HepG2 (cell line): ENCODE measurements around the gene RAE1. TPM values are rescaled to one million over a fixed set of nuclear protein-coding genes. Genes with fewer than 3 reads are reported as not detected.

Source experiments
- AHR ChIP-seq: IDR thresholded peaks from 2 replicates; pipeline ENCODE4 v1.6.1; 2018; ENCODE audit warnings: missing genetic modification reagents, missing compliant biosample characterization
- ESRRA ChIP-seq: sonication (generic); formaldehyde crosslinking; IDR thresholded peaks from 2 replicates; pipeline ENCODE4 v1.5.1; 2020; ENCODE audit warnings: mild to moderate bottlenecking, low read depth, missing genetic modification reagents
- FOXO1 ChIP-seq: sonication (generic); formaldehyde crosslinking; IDR thresholded peaks from 2 replicates; pipeline ENCODE4 v1.4.0; 2020; ENCODE audit warnings: missing genetic modification reagents
- HNRNPK ChIP-seq: fragments of 200-400 bp; formaldehyde crosslinking; IDR thresholded peaks from 2 replicates; pipeline ENCODE4 v1.6.1; 2018; ENCODE audit warnings: low read length, low read depth, moderate library complexity, mild to moderate bottlenecking; ENCODE audit not compliant: poor library complexity, severe bottlenecking
- IRF9 ChIP-seq: sonication (generic); formaldehyde crosslinking; IDR thresholded peaks from 2 replicates; pipeline ENCODE4 v1.8.0; 2022; ENCODE audit warnings: missing genetic modification reagents, mild to moderate bottlenecking, borderline replicate concordance
- KDM3A ChIP-seq: IDR thresholded peaks from 2 replicates; pipeline ENCODE4 v1.6.1; 2018; ENCODE audit warnings: low read depth, missing compliant biosample characterization
- KLF16 ChIP-seq, 2 experiments: sonication (generic) in 1 of 2; formaldehyde crosslinking in 1 of 2; IDR thresholded peaks; 2 replicates each; pipeline versions ENCODE4 v1.6.1 to v1.8.0; 2016 to 2023; ENCODE audit warnings: missing genetic modification reagents in 2 of 2, missing compliant biosample characterization in 1 of 2
- NR2C2 ChIP-seq: sonication (generic); formaldehyde crosslinking; IDR thresholded peaks from 2 replicates; pipeline ENCODE4 v1.4.0; 2020; ENCODE audit warnings: missing genetic modification reagents, mild to moderate bottlenecking, moderate library complexity, borderline replicate concordance
- POGK ChIP-seq: sonication (generic); formaldehyde crosslinking; conservative IDR thresholded peaks from 2 replicates; pipeline ENCODE4 v1.8.0; 2022; ENCODE audit warnings: mild to moderate bottlenecking, moderate library complexity, missing genetic modification reagents
- RFXAP ChIP-seq: sonication (generic); formaldehyde crosslinking; IDR thresholded peaks from 2 replicates; pipeline ENCODE4 v1.4.0; 2020; ENCODE audit warnings: missing genetic modification reagents, borderline replicate concordance
- SMYD3 ChIP-seq: sonication (generic); formaldehyde crosslinking; IDR thresholded peaks from 2 replicates; pipeline ENCODE4 v1.8.1; 2023; ENCODE audit warnings: mild to moderate bottlenecking, missing genetic modification reagents
- ZBTB38 ChIP-seq: sonication (generic); formaldehyde crosslinking; IDR thresholded peaks from 2 replicates; pipeline ENCODE4 v1.5.1; 2020; ENCODE audit warnings: mild to moderate bottlenecking, missing genetic modification reagents
- ZBTB4 ChIP-seq: sonication (generic); formaldehyde crosslinking; IDR thresholded peaks from 2 replicates; pipeline ENCODE4 v1.4.0; 2020; ENCODE audit warnings: missing genetic modification reagents, mild to moderate bottlenecking, borderline replicate concordance
- ZIK1 ChIP-seq: sonication (generic); formaldehyde crosslinking; IDR thresholded peaks from 2 replicates; pipeline ENCODE4 v1.5.0; 2020; ENCODE audit warnings: mild to moderate bottlenecking, low read depth, missing genetic modification reagents, borderline replicate concordance
- ZMYM3 ChIP-seq: sonication (generic); formaldehyde crosslinking; IDR thresholded peaks from 2 replicates; pipeline ENCODE4 v1.5.1; 2020; ENCODE audit warnings: mild to moderate bottlenecking, missing genetic modification reagents
- ZNF263 ChIP-seq: sonication (generic); formaldehyde crosslinking; IDR thresholded peaks from 2 replicates; pipeline ENCODE4 v1.4.0; 2020; ENCODE audit warnings: missing genetic modification reagents
- ZNF513 ChIP-seq: sonication (generic); formaldehyde crosslinking; conservative IDR thresholded peaks from 2 replicates; pipeline ENCODE4 v1.5.0; 2020; ENCODE audit warnings: missing genetic modification reagents
- ZNF75D ChIP-seq: sonication (generic); formaldehyde crosslinking; IDR thresholded peaks from 2 replicates; pipeline ENCODE4 v1.8.1; 2023; ENCODE audit warnings: missing genetic modification reagents, mild to moderate bottlenecking, borderline replicate concordance
- ZSCAN21 ChIP-seq: sonication (generic); formaldehyde crosslinking; IDR thresholded peaks from 2 replicates; pipeline ENCODE4 v1.8.0; 2022; ENCODE audit warnings: mild to moderate bottlenecking, missing genetic modification reagents, moderate library complexity, borderline replicate concordance
- polyA plus RNA-seq, 8 experiments: library from polyadenylated mRNA; depleted of rRNA in 3 of 8; stranded (reverse) in 7 of 8; unstranded in 1 of 8; fragments of >200 nt; fragmentation: Illumina TruSeq in 4 of 8; extraction: Trizol in 4 of 8; gene quantifications; 2 replicates each; pipeline versions ENCODE4 v1.2.1 to v1.2.3, GENCODE V29; 2011 to 2016; ENCODE audit warnings: low read depth in 4 of 8, missing spikeins in 1 of 8, mixed read lengths in 1 of 8; ENCODE audit not compliant: insufficient read depth in 1 of 8
- total RNA-seq, 5 experiments: library from RNA; depleted of rRNA; stranded (reverse); fragments of >200 nt; fragmentation: Illumina TruSeq; extraction: Trizol; gene quantifications; 2 replicates each; pipeline ENCODE4 v1.2.3, GENCODE V29; 2016; ENCODE audit warnings: low read depth in 1 of 5

RAE1 gene
- total and polyA plus RNA-seq, 2 of the 13 experiments (the other 11 are each of a cell fraction or from before 2014, with no cell fraction given) = 36.1 to 72.9 TPM

GRCh38 chr20:57389695-57390603 is 38.9 kb downstream of the RAE1 start (continued):
- TF ChIP-seq IRF9 (CRISPR knock-in tag) (0 out of 2 replicates have a peak, but pooled peaks have one; percentile 28), POGK (CRISPR knock-in tag) (0 out of 2 replicates have a peak, but pooled peaks have one; percentile 12), KDM3A (peak; percentile 29; the same call in 1 of the 2 replicates), ZBTB38 (CRISPR knock-in tag) (peak; percentile 35; the same call in 1 of the 2 replicates), HNRNPK (peak; percentile 37), RFXAP (CRISPR knock-in tag) (peak; percentile 14; the same call in 1 of the 2 replicates), ZNF263 (CRISPR knock-in tag) (no peak), ZBTB4 (CRISPR knock-in tag) (peak; percentile 73; the same call in 1 of the 2 replicates), ZIK1 (CRISPR knock-in tag) (0 out of 2 replicates have a peak, but pooled peaks have one; percentile 43), ZNF513 (CRISPR knock-in tag) (no peak), FOXO1 (CRISPR knock-in tag) (no peak), ZMYM3 (CRISPR knock-in tag) (peak; percentile 40; the same call in 1 of the 2 replicates), KLF16 (CRISPR knock-in tag; IDR thresholded peaks at IDR 0.05) (no peak), ZNF75D (CRISPR knock-in tag) (peak; percentile 77; the same call in 1 of the 2 replicates), NR2C2 (CRISPR knock-in tag) (peak; percentile 90), SMYD3 (CRISPR knock-in tag) (no peak), ESRRA (0 out of 2 replicates have a peak, but pooled peaks have one; percentile 9), ZSCAN21 (CRISPR knock-in tag) (0 out of 2 replicates have a peak, but pooled peaks have one; percentile 52), AHR (CRISPR knock-in tag) (peak; percentile 46; the same call in 1 of the 2 replicates)
